NT2/D1 (cell line): ENCODE results near the gene NLRP1.

Experiments
- DNase-seq: peaks from one replicate; pipeline ENCODE4 v3.0.0-alpha.2; 2011; ENCODE audit warnings: low read depth, low spot score
- H3K27me3 ChIP-seq: 2 replicates; pipeline ENCODE4 v1.6.0; 2011; ENCODE audit warnings: mild to moderate bottlenecking; ENCODE audit not compliant: insufficient read length, insufficient read depth
- H3K36me3 ChIP-seq: 2 replicates; pipeline ENCODE4 v1.6.1; 2011; ENCODE audit warnings: mild to moderate bottlenecking, low read length, mixed read lengths; ENCODE audit not compliant: insufficient read depth, insufficient read length
- H3K4me1 ChIP-seq: 2 replicates; pipeline ENCODE4 v1.5.1; 2011; ENCODE audit not compliant: insufficient read depth, insufficient read length
- H3K4me3 ChIP-seq: 2 replicates; pipeline ENCODE4 v1.5.1; 2011; ENCODE audit warnings: low read depth; ENCODE audit not compliant: insufficient read length
- H3K9ac ChIP-seq: 2 replicates; pipeline ENCODE4 v1.6.0; 2011; ENCODE audit warnings: low read depth; ENCODE audit not compliant: insufficient read length
- H3K9me3 ChIP-seq: 2 replicates; pipeline ENCODE4 v1.5.1; 2011; ENCODE audit warnings: mild to moderate bottlenecking, low read length; ENCODE audit not compliant: insufficient read depth
- SUZ12 ChIP-seq: IDR thresholded peaks from 2 replicates; pipeline ENCODE4 v1.6.1; 2011; ENCODE audit not compliant: insufficient read length, insufficient read depth; ENCODE audit errors: extremely low read depth
- YY1 ChIP-seq: IDR thresholded peaks from 2 replicates; pipeline ENCODE4 v1.6.1; 2011; ENCODE audit not compliant: insufficient read length, insufficient read depth
- ZNF274 ChIP-seq: IDR thresholded peaks from 2 replicates; pipeline ENCODE4 v1.6.1; 2011; ENCODE audit warnings: mild to moderate bottlenecking, low read depth, low read length

NLRP1 gene

GRCh38 chr17:5584383-5585286, at the start of gene NLRP1:
Gene NLRP1, minus strand, starts transcription at chr17:5584509. Its CDS starts 552 bp downstream, at chr17:5583957.
- H3K9me3 ChIP-seq, result no peaks in the 10 kb centered on the region
- H3K27me3 ChIP-seq, result no peaks in the 10 kb centered on the region
- TF ChIP-seq SUZ12 (no peak), YY1 (no peak), ZNF274 (no peak)
- no peak for DNase-seq
- H3K9ac ChIP-seq, result peak within 1 kb of the TSS; percentile 53
- H3K4me1 ChIP-seq, result peaks cover 11% of the 10 kb centered on the region
- H3K4me3 ChIP-seq, result no peak within 1 kb of the TSS
- no peaks in the 10 kb centered on the region for H3K36me3 ChIP-seq

- Histone ChIP-seq H3K36me3 (no peaks in the 10 kb centered on the region), H3K9ac (no peak overlapping the region), H3K4me1 (no peaks in the 10 kb centered on the region), H3K4me3 (no peak overlapping the region), H3K27me3 (no peaks in the 10 kb centered on the region), H3K9me3 (no peaks in the 10 kb centered on the region)
- TF ChIP-seq SUZ12 (no peak), ZNF274 (no peak)
- DNase-seq, result no peak
These were observed 47.8 kb upstream of the NLRP1 start for GRCh38 chr17:5631958-5632590.

- H3K4me1 ChIP-seq, result no peaks in the 10 kb centered on the region
- H3K27me3 ChIP-seq, result no peaks in the 10 kb centered on the region
- TF ChIP-seq ZNF274 (no peak), YY1 (no peak), SUZ12 (no peak)
- no peaks in the 10 kb centered on the region for H3K9me3 ChIP-seq
- H3K4me3 ChIP-seq, result no peak overlapping the region
- DNase-seq, result no peak
- no peaks in the 10 kb centered on the region for H3K36me3 ChIP-seq
- H3K9ac ChIP-seq, result no peak overlapping the region
These were observed 46.1 kb upstream of the NLRP1 start for GRCh38 chr17:5630434-5630833.

GRCh38 chr17:5629128-5629527, 44.8 kb upstream of the NLRP1 start:
- Histone ChIP-seq H3K36me3 (no peaks in the 10 kb centered on the region), H3K9ac (no peak overlapping the region), H3K9me3 (no peaks in the 10 kb centered on the region), H3K27me3 (no peaks in the 10 kb centered on the region), H3K4me3 (no peak overlapping the region), H3K4me1 (no peaks in the 10 kb centered on the region)
- TF ChIP-seq YY1, result no peak
- no peak for TF ChIP-seq ZNF274
- TF ChIP-seq SUZ12, result no peak
- no peak for DNase-seq

- no peak overlapping the region for H3K4me3 ChIP-seq
- H3K27me3 ChIP-seq, result no peaks in the 10 kb centered on the region
- H3K4me1 ChIP-seq, result no peaks in the 10 kb centered on the region
- no peak overlapping the region for H3K9ac ChIP-seq
- TF ChIP-seq SUZ12, result no peak
- TF ChIP-seq ZNF274, result no peak
- TF ChIP-seq YY1, result no peak
- DNase-seq, result no peak
- H3K36me3 ChIP-seq, result no peaks in the 10 kb centered on the region
- H3K9me3 ChIP-seq, result no peaks in the 10 kb centered on the region
These were observed 44.0 kb upstream of the NLRP1 start for GRCh38 chr17:5628262-5628661.

GRCh38 chr17:5624211-5624610, 39.9 kb upstream of the NLRP1 start:
- Histone ChIP-seq H3K9ac (no peak overlapping the region), H3K4me1 (no peaks in the 10 kb centered on the region), H3K9me3 (no peaks in the 10 kb centered on the region), H3K27me3 (no peaks in the 10 kb centered on the region), H3K4me3 (no peak overlapping the region), H3K36me3 (no peaks in the 10 kb centered on the region)
- TF ChIP-seq ZNF274 (no peak), YY1 (no peak), SUZ12 (no peak)
- no peak for DNase-seq

GRCh38 chr17:5621729-5622128, 37.4 kb upstream of the NLRP1 start:
- no peaks in the 10 kb centered on the region for H3K9me3 ChIP-seq
- H3K36me3 ChIP-seq, result no peaks in the 10 kb centered on the region
- no peak for TF ChIP-seq YY1
- H3K27me3 ChIP-seq, result no peaks in the 10 kb centered on the region
- no peak overlapping the region for H3K9ac ChIP-seq
- DNase-seq, result no peak
- H3K4me3 ChIP-seq, result no peak overlapping the region
- H3K4me1 ChIP-seq, result no peaks in the 10 kb centered on the region
